PC-3 (cell line): ENCODE measurements around the gene ELF3.

Experiments used
- EZH2 ChIP-seq: fragments of 300-600 bp; sonication (generic); IDR thresholded peaks from one replicate; pipeline ENCODE4 v1.6.1; 2017; ENCODE audit warnings: antibody characterized with exemption, mild to moderate bottlenecking, low read length; ENCODE audit not compliant: unreplicated experiment
- TF ChIP-seq, protein P1 (sequence below): fragments of 300-600 bp; sonication (generic); conservative IDR thresholded peaks from 2 replicates; pipeline ENCODE4 v1.5.1; 2017; ENCODE audit warnings: antibody characterized with exemption, low read depth, mild to moderate bottlenecking, low read length

GRCh38 chr1:201982082-201982622, 28.2 kb upstream of the ELF3 start:
- TF ChIP-seq, protein P1, sequence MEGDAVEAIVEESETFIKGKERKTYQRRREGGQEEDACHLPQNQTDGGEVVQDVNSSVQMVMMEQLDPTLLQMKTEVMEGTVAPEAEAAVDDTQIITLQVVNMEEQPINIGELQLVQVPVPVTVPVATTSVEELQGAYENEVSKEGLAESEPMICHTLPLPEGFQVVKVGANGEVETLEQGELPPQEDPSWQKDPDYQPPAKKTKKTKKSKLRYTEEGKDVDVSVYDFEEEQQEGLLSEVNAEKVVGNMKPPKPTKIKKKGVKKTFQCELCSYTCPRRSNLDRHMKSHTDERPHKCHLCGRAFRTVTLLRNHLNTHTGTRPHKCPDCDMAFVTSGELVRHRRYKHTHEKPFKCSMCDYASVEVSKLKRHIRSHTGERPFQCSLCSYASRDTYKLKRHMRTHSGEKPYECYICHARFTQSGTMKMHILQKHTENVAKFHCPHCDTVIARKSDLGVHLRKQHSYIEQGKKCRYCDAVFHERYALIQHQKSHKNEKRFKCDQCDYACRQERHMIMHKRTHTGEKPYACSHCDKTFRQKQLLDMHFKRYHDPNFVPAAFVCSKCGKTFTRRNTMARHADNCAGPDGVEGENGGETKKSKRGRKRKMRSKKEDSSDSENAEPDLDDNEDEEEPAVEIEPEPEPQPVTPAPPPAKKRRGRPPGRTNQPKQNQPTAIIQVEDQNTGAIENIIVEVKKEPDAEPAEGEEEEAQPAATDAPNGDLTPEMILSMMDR = no peak
- no peak for TF ChIP-seq EZH2
